ENCODE measurements around the gene METTL15. TPM values are rescaled to one million over a fixed set of nuclear protein-coding genes. Genes with fewer than 3 reads are reported as not detected.

Gene METTL15
- total RNA-seq, 2 donors from 2014 or later: 5.2 to 8.2 TPM

DNA sequence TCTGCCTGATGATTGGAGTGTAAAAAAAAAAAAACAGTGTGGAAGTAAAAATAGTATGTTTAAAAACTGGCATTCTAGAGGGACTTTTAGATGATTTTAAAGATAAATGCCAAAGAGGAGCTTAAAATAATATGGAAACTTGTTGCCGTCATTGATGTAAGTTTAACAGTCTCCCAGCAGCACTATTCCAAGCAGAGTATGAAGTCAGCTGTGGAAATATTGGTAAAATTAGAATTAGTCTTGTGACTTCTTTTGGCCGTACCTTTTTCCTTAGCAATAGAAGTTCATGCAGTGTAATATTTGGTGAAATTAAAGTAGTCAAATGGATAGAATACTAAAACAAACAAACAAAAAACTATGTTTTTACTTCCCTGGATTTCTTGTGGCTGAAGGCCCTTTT is 134.9 kb downstream of the METTL15 start:
- DNase-seq: no peak
- WGBS, 2 donors: 93% methylated on average over 2 of the region's 2 CpGs
- Histone ChIP-seq H3K27me3 (no peaks in the 10 kb centered on the region), H3K36me3 (replicated peaks in 1 of 2; ENCODE audit: insufficient read depth in 1 of 2, low read depth in 2 of 2) (no peaks in the 10 kb centered on the region), H3K9me3 (no peaks in the 10 kb centered on the region), H3K4me1 (no peaks in the 10 kb centered on the region), H3K27ac (no peak overlapping the region), H3K4me3 (no peak overlapping the region)
- no peak for ATAC-seq
- intact Hi-C loops (cut with DNase I): no loop called here
- no peak for TF ChIP-seq POLR2A (IDR thresholded peaks at IDR 0.05)
- TF ChIP-seq, protein P1, sequence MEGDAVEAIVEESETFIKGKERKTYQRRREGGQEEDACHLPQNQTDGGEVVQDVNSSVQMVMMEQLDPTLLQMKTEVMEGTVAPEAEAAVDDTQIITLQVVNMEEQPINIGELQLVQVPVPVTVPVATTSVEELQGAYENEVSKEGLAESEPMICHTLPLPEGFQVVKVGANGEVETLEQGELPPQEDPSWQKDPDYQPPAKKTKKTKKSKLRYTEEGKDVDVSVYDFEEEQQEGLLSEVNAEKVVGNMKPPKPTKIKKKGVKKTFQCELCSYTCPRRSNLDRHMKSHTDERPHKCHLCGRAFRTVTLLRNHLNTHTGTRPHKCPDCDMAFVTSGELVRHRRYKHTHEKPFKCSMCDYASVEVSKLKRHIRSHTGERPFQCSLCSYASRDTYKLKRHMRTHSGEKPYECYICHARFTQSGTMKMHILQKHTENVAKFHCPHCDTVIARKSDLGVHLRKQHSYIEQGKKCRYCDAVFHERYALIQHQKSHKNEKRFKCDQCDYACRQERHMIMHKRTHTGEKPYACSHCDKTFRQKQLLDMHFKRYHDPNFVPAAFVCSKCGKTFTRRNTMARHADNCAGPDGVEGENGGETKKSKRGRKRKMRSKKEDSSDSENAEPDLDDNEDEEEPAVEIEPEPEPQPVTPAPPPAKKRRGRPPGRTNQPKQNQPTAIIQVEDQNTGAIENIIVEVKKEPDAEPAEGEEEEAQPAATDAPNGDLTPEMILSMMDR (IDR thresholded peaks at IDR 0.05): no peak

DNA sequence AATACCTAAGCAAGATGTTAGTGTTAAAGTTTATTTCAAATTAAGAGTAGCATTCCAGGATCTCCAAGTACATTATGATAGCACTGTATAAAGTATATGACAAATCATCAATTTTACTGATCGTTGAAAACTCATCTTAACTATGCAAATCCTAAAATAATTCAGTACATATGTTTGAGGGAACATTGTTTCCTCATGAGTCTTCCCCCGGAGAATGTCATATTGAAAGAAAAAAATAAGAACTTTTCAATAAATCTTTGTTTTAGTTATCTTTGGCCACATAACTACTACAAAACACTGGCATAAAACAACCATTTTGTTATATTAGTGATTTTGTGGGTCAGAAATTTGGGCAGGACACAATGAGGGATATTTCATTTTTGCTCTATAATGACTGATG is 135.4 kb downstream of the METTL15 start:
- no peak overlapping the region for H3K4me3 ChIP-seq
- WGBS, 2 donors: 81 to 83% methylated on average over 2 of the region's 2 CpGs
- TF ChIP-seq POLR2A (IDR thresholded peaks at IDR 0.05): no peak
- no peaks in the 10 kb centered on the region for H3K36me3 ChIP-seq (replicated peaks in 1 of 2; ENCODE audit: insufficient read depth in 1 of 2, low read depth in 2 of 2)
- no peaks in the 10 kb centered on the region for H3K9me3 ChIP-seq
- ATAC-seq (no peak), DNase-seq (no peak)
- no peaks in the 10 kb centered on the region for H3K27me3 ChIP-seq
- intact Hi-C loops (cut with DNase I): no loop called here
- H3K27ac ChIP-seq: no peak overlapping the region
- H3K4me1 ChIP-seq: no peaks in the 10 kb centered on the region

DNA sequence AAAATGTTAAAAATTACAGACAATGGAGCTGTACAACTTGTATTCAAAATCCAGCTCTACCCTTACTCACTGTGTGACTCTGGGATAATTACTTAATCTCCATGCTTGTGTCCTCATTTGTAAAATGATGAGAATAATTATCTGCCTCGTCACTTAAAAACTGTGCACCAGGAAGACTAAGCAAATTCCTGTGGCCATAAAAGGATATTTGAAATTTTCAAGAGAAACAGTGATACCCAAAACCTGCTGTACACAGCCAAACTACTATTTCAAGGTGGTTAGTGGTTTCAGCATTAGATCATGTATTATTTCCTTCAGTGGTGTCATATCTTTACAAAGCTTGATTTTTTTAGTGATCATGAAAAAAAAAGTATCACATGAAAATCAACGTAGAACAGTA is 136.9 kb downstream of the METTL15 start:
- Histone ChIP-seq H3K4me1 (no peaks in the 10 kb centered on the region), H3K36me3 (replicated peaks in 1 of 2; ENCODE audit: insufficient read depth in 1 of 2, low read depth in 2 of 2) (no peaks in the 10 kb centered on the region), H3K4me3 (no peak overlapping the region), H3K27me3 (no peaks in the 10 kb centered on the region), H3K9me3 (no peaks in the 10 kb centered on the region), H3K27ac (no peak overlapping the region)
- intact Hi-C loops (cut with DNase I): no loop called here
- ATAC-seq: no peak
- 95 to 96% methylated on average over 2 of the region's 2 CpGs for WGBS, 2 donors
- no peak for DNase-seq
- no peak for TF ChIP-seq POLR2A (IDR thresholded peaks at IDR 0.05)
- TF ChIP-seq, protein P1 (IDR thresholded peaks at IDR 0.05): no peak

DNA sequence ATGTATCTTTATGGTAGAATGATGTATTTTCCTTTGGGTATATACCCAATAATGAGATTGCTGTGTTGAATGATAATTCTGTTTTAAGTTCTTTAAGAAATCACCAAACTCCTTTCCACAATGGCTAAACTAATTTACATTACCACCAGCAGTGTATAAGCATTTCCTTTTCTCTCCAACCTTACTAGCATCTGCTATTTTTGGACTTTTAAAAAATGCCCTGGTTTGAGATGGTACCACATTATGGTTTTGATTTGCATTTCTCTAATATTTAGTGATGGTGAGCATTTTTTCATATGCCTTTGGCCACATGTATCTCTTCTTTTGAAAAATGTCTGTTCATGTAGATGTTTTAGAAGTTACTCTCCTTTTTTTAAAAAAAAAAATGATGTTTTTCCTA is 142.0 kb downstream of the METTL15 start:
- DNase-seq: no peak
- H3K27me3 ChIP-seq: no peaks in the 10 kb centered on the region
- no peaks in the 10 kb centered on the region for H3K9me3 ChIP-seq
- H3K4me3 ChIP-seq: no peak overlapping the region
- H3K36me3 ChIP-seq (replicated peaks in 1 of 2; ENCODE audit: insufficient read depth in 1 of 2, low read depth in 2 of 2): no peaks in the 10 kb centered on the region
- H3K27ac ChIP-seq: no peak overlapping the region
- no peaks in the 10 kb centered on the region for H3K4me1 ChIP-seq
- TF ChIP-seq POLR2A (IDR thresholded peaks at IDR 0.05): no peak
- TF ChIP-seq, protein P1 (IDR thresholded peaks at IDR 0.05): no peak
- intact Hi-C loops (cut with DNase I): no loop called here
- no peak for ATAC-seq

DNA sequence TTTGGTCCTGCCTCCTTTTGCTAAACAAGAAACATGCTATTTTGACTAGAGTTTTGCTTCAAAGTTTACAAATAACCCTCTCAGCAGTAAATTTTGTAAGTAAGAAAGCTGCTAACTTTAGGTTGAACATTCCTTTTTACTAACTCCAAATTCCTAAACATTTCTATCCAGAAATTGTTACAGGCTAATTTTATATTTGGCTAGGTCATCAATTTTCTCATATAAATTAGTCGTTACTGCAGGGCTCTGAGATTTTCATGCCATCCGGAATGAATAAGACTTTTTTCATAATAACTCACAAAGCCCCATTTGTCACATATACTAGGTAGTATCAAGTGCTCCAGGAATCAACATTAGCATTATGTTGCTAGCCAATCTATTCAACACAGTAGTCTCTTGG is 143.1 kb downstream of the METTL15 start:
- no peak for TF ChIP-seq POLR2A (IDR thresholded peaks at IDR 0.05)
- TF ChIP-seq, protein P1 (IDR thresholded peaks at IDR 0.05): no peak
- DNase-seq (no peak), ATAC-seq (no peak)
- H3K4me3 ChIP-seq: no peak overlapping the region
- H3K27ac ChIP-seq: no peak overlapping the region
- WGBS, 2 donors: 94 to 97% methylated on average over 2 of the region's 2 CpGs
- H3K9me3 ChIP-seq: no peaks in the 10 kb centered on the region
- H3K27me3 ChIP-seq: no peaks in the 10 kb centered on the region
- no peaks in the 10 kb centered on the region for H3K36me3 ChIP-seq (replicated peaks in 1 of 2; ENCODE audit: insufficient read depth in 1 of 2, low read depth in 2 of 2)
- H3K4me1 ChIP-seq: no peaks in the 10 kb centered on the region
- intact Hi-C loops (cut with DNase I): no loop called here
